Right lobe of liver (tissue), 4 donors: ENCODE data around the gene LUZP1.

Source experiments
- POLR2A ChIP-seq: fragments of 450-650 bp; IDR thresholded peaks from one replicate; pipeline ENCODE4 v1.6.1; 2017; ENCODE audit warnings: antibody characterized with exemption, mild to moderate bottlenecking
- TF ChIP-seq, protein P1 (sequence below), 4 donors: fragments of 200-600 bp in 3 of 4; fragments of 450-650 bp in 1 of 4; IDR thresholded peaks; one replicate each; pipeline versions ENCODE4 v1.5.1 to v1.8.0; 2016 to 2022; ENCODE audit warnings: antibody characterized with exemption in 4 of 4, mild to moderate bottlenecking in 2 of 4
- donor health status: DM: no; HTN: no; CAD: no.
- donor health status: DM: no; HTN: no; CAD: no.
- donor health status: DM: no; HTN: yes; CAD: no.

DNA sequence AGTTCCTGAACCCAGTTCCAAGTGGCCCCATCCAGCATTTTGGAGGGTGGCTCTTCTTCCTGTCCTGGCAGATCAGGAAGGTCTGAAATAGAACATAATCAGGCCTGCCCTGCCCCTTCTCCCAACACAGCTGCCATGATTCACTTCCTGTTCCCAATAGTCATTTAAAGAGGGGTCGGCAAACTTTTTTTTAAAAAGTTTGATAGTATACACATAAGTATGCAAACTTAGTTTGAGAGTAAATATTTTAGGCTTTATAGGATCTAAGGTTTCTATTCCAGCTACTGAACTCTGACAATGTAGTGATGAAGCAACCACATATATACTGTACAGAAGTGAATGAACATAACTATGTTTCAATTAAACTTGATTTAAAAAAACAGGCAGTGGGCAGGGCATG is 66.4 kb downstream of the LUZP1 start:
- TF ChIP-seq, protein P1, sequence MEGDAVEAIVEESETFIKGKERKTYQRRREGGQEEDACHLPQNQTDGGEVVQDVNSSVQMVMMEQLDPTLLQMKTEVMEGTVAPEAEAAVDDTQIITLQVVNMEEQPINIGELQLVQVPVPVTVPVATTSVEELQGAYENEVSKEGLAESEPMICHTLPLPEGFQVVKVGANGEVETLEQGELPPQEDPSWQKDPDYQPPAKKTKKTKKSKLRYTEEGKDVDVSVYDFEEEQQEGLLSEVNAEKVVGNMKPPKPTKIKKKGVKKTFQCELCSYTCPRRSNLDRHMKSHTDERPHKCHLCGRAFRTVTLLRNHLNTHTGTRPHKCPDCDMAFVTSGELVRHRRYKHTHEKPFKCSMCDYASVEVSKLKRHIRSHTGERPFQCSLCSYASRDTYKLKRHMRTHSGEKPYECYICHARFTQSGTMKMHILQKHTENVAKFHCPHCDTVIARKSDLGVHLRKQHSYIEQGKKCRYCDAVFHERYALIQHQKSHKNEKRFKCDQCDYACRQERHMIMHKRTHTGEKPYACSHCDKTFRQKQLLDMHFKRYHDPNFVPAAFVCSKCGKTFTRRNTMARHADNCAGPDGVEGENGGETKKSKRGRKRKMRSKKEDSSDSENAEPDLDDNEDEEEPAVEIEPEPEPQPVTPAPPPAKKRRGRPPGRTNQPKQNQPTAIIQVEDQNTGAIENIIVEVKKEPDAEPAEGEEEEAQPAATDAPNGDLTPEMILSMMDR (IDR thresholded peaks at IDR 0.05), result no peak
- no peak for TF ChIP-seq POLR2A
